ENCODE measurements around the gene IFNL2. TPM values are rescaled to one million over a fixed set of nuclear protein-coding genes. Genes with fewer than 3 reads are reported as not detected.
A peak's percentile ranks its signal among the peaks of the same experiment; 100 is the strongest.

IFNL2 gene
- total RNA-seq, 2 donors from 2014 or later, result not detected

DNA sequence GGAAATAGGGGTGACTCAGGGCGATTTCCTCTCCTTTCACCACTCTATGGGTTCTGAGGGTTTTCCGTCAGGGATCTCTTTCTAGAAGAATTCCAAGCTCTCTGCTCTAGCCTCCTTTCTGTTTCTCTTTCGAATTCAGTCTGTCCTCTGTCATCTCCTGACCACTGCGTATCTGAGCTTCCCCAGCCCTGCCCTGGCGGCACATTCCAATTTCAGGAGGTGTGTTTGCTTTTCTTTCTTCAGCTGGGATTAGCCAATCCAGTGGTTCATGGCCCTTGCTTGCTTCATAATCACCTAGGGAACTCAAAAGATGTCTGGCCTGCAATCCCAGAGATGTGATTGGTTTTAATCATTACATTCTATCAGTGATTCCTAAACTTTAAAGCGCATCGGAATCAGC lies 9.4 kb downstream of the IFNL2 start:
- DNase-seq (no peak), ATAC-seq (no peak)
- intact Hi-C loops (cut with DNase I, micrococcal nuclease), result no loop called here

DNA sequence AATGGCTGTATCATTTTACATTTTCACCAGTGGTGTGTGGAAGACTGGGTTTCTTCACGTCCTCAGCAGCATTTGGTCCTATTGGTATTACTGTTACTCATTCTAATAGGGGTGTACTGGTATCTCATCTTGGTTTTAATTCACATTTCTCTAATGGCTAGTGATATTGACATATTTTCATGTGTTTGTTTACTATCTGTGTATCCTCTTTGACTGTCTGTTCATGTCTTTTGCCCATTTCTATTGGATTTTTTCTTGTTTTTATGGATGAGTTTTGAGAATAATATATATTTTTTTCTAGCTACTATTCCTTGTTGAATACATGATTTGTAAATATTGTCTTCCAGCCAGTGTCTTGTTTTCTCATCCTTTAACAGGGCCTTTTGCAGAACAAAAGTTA lies 13.8 kb downstream of the IFNL2 start:
- ATAC-seq, result no peak
- intact Hi-C loops (cut with DNase I, micrococcal nuclease), result no loop called here
- no peak for DNase-seq

DNA sequence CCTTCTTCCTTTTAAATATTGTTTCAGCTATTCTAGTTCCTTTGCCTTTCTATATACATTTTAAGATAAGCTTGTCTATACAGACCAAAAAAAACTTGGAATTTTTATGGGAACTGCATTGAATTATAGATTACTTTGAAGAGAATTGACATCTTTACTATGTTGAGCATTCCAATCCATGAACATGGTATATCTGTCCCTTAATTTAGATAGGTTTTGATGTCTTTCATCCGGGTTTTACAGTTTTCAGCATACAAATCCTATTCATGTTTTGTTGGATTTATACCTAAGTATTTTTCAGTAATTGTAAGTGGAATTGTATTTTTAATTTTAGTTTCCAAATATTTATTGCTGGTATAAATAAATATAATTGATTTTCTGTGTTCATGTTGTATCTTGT lies 15.8 kb downstream of the IFNL2 start:
- intact Hi-C loops (cut with DNase I, micrococcal nuclease), result no loop called here
- ATAC-seq, result no peak
- no peak for DNase-seq

DNA sequence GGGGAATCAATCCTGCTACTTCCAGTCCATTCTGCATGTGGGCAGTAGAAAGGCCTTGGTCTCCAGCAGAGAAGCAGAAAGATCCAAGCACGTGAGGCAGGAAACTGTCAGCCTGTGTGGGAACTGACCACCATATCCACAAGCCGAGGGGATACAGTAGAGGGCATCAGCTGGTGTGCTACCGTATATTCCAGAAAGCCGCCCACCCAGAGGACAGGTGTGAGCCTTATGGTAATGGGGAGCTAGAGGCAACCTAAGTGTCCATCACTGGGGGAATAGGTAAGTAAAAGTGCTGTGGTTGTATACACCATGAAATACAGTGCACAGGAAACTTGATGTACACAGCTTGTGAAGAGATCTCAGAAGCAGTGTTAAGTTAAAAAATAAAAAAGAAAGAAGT lies 25.2 kb downstream of the IFNL2 start:
- DNase-seq (no peak), ATAC-seq (no peak)
- intact Hi-C loops (cut with DNase I, micrococcal nuclease), result no loop called here

DNA sequence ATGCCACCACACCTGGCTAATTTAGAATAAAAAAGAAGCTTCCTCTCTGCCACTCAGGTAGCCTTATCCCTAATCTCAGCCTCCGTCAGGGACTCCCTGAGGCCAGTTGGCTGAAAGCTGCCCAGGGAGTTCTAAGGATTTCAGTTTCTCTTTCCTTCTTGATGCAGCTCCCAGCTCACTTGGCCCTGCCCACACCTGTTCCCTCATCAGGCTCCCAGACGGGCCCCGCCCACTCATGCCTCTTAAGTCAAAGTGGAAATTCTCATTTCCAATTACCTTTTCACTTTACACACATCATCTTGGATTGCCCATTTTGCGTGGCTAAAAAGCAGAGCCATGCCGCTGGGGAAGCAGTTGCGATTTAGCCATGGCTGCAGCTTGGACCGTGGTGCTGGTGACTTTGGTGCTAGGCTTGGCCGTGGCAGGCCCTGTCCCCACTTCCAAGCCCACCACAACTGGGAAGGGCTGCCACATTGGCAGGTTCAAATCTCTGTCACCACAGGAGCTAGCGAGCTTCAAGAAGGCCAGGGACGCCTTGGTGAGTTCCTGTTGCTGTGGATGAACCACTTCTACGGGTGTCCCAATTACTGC lies 28.0 kb downstream of the IFNL2 start, which contains the start of gene IFNL1:
Gene IFNL1, plus strand, starts transcription at position 353 of the 591 bp plus-strand sequence. Its CDS starts 15 bp downstream, at position 368.
- ATAC-seq (peak; percentile 48), DNase-seq (no peak)
- intact Hi-C loops (cut with DNase I, micrococcal nuclease), result no loop called here

DNA sequence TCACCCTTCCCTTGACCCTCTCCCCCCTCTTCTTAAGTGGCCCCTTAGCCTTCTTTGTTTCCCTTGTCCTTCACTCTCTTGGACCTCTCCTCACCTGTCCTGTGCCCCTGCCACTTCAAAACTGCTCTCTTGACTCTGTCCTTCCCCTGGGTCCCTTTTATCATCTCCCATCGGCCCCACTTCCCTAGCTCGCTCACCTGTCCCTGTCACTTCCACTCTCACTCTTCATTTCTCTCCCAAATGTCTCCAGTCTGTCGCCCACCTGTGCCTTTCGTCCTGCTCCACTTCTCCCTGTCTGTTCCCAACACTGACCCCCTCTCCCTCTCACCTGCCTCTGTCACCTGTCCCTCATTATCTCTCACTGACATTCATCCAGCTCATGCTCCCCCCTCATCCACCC lies 28.7 kb downstream of the IFNL2 start:
- intact Hi-C loops (cut with DNase I, micrococcal nuclease), result no loop called here

DNA sequence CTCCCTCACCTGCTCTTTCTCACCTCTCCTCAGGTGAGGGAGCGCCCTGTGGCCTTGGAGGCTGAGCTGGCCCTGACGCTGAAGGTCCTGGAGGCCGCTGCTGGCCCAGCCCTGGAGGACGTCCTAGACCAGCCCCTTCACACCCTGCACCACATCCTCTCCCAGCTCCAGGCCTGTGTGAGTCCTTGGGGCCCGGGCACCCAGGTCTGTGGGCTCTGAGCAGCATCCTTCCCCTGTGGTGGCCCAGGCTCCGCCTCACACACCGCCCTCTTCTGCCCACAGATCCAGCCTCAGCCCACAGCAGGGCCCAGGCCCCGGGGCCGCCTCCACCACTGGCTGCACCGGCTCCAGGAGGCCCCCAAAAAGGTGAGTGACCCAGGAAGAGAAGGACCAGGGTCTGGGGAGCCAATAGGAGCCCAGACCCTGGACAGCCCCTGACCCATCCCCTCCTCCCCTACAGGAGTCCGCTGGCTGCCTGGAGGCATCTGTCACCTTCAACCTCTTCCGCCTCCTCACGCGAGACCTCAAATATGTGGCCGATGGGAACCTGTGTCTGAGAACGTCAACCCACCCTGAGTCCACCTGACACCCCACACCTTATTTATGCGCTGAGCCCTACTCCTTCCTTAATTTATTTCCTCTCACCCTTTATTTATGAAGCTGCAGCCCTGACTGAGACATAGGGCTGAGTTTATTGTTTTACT lies 29.9 kb downstream of the IFNL2 start:
- intact Hi-C loops (cut with DNase I, micrococcal nuclease), result no loop called here
- DNase-seq, result peak in 1 of 2 donors; percentile 28
- ATAC-seq, result peak; percentile 52

More for the DNA sequence above, 28.7 kb downstream of the IFNL2 start:
- ATAC-seq (no peak), DNase-seq (no peak)

DNA sequence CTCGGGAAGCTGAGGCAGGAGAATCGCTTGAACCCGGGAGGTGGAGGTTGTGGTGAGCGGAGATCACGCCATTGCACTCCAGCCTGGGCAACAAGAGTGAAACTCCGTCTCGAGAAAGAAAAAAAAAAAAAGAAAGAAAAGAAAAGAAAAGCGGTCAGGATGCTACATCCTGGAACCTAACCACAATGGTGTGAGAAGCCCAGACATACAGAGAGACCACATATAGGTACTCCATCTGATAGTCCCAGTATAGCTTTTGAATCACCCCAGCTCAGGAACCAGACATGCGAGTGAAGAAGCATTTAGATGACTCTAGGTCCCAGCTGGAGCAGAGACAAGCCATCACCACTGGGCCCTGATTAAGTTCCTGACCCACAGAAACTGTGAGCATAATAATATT lies 31.2 kb downstream of the IFNL2 start:
- no peak for ATAC-seq
- intact Hi-C loops (cut with DNase I, micrococcal nuclease), result no loop called here
- no peak for DNase-seq

DNA sequence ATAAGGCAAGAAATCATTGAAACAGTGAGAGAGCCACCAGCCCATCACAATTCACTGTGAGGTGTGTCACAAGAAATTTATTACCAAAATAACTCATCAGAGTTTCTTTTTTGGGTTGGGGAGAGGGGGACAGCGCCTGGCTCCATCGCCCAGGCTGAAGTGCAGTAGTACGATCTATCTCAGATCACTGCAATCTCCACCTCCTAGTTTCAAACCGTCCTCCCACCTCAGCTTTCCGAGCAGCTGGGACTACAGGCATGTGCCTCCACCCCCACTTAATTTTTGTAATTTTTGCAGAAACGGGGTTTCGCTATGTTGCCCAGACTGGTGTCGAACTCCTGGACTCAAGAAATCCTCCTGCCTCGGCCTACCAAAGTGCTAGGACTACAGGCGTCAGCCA lies 31.6 kb downstream of the IFNL2 start:
- ATAC-seq, result no peak
- DNase-seq, result no peak
- intact Hi-C loops (cut with DNase I, micrococcal nuclease), result no loop called here

DNA sequence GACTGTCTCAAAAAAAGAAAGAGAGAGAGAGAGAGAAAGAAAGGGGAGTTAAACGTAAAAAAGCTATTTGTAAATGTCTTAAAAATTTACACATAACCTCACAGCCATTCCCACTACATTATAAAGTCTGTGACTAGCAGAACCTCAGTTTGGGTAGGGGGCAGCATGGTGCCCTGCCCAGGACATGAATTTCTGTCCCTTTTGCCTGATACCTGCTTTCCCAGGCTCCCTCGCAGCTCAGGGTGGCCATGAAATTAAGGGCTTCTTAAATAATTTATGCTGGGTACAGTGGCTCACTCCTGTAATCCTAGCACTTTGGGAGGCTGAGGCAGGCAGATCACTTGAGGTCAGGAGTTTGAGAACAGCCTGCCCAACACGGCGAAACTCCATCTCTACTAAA lies 32.8 kb downstream of the IFNL2 start:
- DNase-seq (no peak), ATAC-seq (no peak)
- intact Hi-C loops (cut with DNase I, micrococcal nuclease), result no loop called here

DNA sequence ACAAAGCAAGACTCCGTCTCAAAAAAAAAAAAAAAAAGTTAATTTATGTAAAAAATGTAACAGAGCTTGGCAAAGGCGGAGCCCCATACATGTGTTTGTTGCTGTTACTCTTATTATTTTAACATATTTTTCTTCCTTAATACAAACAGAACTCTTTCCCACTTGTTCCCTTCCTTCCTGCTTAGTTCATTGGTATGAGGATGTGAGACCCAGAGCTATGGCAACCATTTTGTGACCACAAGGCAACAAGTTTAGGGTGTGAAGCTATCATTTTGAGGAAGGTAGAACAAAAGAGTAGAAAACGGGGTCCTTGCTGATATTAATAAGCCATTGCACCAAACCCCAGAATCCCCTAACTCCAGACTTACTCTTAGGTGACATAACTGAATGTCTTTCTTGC lies 33.4 kb downstream of the IFNL2 start:
- ATAC-seq, result no peak
- no peak for DNase-seq
- intact Hi-C loops (cut with DNase I, micrococcal nuclease), result no loop called here

DNA sequence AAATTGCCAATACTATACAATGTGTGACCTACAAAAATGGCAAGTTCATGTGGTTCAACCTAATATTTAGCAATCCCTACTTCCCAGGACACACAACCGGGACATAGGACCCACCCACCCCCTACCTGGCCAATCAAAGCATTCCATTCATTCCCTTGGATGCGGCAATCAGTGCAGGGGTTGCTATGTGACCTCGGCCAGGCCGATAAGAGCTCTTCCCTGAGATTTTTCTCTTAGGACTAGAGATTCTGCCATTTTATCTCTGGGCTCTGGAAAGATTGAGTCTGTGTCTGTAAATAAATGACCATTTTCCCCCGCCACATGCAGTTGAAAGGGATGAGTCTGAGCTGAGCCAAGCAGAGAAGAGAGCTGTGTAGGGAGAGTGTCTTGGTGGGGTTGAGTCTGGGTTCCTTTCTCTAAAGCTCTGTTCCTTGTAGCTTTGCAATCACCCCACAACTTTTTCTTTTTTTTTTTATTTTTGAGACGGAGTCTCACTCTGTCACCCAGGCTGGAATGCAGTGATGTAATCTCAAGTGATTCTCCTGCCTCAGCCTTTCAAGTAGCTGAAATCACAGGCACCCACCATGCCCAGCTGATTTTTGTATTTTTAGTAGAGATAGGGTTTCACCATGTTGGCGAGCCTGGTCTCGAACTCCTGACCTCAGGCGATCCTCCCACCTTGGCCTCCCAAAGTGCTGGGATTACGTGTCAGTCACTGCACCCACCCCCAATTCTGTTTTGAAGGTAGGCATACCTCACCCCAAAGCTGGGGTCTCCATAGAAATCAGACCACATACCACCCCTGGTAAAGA lies 35.4 kb downstream of the IFNL2 start:
- DNase-seq (no peak), ATAC-seq (no peak)
- intact Hi-C loops (cut with DNase I, micrococcal nuclease), result no loop called here

DNA sequence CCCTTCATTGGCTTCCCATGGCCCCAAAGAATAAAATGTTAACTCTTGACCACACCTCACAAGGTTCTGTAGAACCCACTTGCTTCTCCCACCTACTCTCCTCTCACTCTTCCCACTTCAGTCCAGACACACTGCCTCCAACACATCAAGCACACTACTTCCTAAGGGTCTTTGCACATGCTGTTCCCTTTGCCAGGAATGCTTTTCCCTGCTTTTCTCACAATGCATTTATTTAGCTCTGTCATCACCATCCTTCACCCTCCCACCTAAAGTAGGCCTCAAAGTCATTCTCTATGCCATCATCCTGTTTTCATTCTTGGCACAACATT lies 36.0 kb downstream of the IFNL2 start:
- no peak for DNase-seq
- no peak for ATAC-seq
- intact Hi-C loops (cut with DNase I, micrococcal nuclease), result no loop called here

DNA sequence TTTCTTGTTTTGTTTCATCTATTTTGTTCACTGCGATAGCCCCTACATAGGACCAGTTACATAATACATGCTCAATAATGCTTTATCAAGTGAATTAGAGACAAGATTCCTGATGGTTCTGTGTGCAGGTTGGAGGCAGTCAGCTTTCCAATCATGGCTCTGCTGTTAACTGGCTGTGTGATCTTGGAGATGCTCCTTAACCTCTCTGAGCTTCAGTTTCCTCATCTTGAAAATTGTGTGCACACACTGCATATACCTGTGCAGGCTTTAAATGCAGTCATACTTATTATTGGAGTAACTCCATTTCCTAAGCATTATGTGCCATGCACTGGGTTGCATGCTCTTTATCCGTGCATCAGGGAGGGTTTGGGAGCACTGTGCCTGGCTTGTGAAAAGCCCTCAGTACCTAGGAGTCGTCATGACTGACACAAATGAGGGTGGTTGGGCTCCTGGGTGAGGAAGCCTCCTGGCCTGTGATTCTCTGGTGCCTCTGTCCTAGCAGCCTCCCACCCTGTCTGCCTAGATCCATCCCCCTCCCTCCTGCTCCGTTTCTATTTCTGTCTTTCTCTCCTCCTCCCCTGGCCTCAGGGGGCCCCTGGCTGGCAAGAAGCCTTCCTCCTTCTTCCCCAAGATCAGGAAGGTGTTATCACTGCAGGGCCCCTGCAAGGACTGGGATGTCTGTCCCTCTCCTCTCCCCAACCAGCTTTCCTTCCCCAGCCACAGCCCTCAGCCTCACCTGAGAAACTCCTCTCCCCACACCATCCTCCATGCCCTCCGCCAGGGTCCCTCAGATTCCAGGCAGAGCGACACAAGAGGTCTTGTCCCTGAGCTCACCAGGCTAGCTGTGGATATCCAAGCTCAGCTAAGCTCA lies 36.7 kb downstream of the IFNL2 start:
- DNase-seq (no peak), ATAC-seq (no peak)
- intact Hi-C loops (cut with DNase I, micrococcal nuclease), result no loop called here

DNA sequence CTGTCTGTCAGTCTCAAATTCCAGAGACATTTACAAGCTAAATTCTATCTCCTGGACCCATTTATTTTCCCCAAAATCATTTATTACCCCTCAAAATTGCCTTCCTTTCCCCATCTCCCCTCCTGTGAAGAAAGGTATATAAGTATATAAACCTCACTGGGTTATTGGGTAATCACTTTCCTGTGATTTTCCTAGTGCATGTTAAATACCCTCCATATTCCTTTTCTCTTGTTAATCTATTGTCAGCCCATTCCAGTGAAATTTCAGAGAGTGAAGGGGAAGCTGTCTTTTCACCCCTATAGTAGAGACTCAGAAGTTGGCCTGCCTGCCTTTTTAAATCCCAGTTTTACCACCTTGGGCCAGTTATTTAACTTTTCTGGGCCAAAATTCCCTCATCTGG lies 37.9 kb downstream of the IFNL2 start:
- no peak for DNase-seq

DNA sequence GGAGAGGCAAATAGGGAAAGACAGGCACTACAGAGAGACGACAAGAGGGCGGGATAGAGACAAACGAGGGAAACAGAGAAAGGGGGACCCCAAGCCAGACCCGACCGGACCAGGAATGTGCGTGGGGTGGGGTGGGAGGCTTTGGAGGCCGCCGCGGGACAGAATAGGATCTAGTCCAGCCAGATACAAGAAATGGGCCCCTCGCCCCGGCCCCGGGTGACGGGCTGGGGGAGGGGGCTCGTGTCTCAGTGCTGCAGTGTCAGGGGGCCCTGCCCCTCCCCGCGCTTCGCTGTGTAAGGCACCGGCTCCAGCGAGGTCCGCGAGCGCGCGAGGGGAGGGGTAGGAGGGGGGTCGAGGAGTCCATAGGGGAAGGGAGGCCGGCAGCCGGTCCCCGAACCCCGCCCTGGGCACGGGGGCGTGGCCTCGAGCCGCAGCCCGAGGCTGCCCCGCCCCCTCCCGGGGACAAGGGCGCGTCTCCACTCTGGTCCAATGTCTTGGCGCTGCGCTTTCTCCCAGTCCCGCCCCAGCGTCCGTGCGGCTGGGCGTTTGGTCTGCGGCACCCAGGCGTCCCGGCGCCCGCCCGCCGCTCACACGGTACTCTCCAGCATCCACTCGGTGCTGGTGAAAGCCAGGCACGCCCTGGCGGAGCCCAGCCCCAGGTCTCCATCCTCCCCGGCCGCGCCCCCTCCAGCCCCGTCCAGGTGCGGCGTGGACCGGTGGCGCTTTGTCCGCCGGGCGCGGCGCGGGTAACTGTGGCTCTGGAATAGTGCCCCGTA lies 39.0 kb downstream of the IFNL2 start:
- DNase-seq (peak; percentile 33 to 62), ATAC-seq (peak; percentile 98)
- intact Hi-C loops (cut with DNase I, micrococcal nuclease), result no loop called here

More for the DNA sequence above, 37.9 kb downstream of the IFNL2 start:
- intact Hi-C loops (cut with DNase I, micrococcal nuclease), result no loop called here
- ATAC-seq, result no peak

DNA sequence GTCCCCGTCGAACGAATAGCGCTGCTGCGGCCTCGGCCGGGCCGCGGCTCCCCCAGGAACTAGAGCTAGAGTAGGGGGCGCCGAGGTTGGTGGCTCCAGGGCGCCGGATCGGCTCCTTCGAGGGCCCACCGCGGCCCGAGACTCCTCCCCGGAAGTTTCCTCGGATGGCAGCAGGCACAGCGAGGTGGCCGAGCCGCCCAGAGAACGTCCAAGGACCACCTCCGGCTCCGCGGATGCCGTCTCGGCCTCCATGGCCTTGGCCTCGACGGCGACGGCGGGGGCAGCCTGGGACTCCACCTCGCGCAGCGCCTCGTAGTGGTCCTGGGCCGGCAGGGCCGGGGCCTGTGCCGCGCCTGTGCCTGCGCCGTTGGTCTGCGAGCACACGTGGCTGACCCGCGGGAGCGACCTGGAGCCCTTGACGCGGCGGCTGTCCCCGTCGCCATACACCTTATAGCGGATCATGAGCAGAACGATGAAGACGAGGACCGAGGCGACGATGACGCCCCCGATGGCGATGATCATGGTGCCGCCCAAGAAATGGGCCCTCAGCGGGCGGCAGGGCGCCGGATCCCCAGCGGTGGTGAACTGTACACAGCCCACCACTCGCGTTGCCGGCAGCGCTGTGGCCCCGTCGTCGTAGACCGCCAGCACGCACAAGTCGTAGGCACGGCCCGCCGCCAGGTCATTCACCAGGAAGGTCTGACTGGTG lies 39.8 kb downstream of the IFNL2 start:
- ATAC-seq (peak; percentile 9), DNase-seq (no peak)
- intact Hi-C loops (cut with DNase I, micrococcal nuclease), result no loop called here

Data from left colon (tissue), 2 donors.